Body of pancreas (tissue), 4 donors: Measurements from ENCODE around the gene FOXO1.

Source experiments
- POLR2A ChIP-seq, 3 donors: fragments of 450-650 bp; IDR thresholded peaks; one replicate each; pipeline ENCODE4 v1.6.1; 2016; ENCODE audit warnings: antibody characterized with exemption in 3 of 3, mild to moderate bottlenecking in 2 of 3
- TF ChIP-seq, protein P1 (sequence below), 7 experiments: fragments of 450-650 bp in 4 of 7; fragments of 200-600 bp in 3 of 7; sonication (generic) in 3 of 7; IDR thresholded peaks; one replicate each; pipeline ENCODE4 v1.5.1; 2016 to 2019; ENCODE audit warnings: antibody characterized with exemption in 7 of 7

- TF ChIP-seq, protein P1, sequence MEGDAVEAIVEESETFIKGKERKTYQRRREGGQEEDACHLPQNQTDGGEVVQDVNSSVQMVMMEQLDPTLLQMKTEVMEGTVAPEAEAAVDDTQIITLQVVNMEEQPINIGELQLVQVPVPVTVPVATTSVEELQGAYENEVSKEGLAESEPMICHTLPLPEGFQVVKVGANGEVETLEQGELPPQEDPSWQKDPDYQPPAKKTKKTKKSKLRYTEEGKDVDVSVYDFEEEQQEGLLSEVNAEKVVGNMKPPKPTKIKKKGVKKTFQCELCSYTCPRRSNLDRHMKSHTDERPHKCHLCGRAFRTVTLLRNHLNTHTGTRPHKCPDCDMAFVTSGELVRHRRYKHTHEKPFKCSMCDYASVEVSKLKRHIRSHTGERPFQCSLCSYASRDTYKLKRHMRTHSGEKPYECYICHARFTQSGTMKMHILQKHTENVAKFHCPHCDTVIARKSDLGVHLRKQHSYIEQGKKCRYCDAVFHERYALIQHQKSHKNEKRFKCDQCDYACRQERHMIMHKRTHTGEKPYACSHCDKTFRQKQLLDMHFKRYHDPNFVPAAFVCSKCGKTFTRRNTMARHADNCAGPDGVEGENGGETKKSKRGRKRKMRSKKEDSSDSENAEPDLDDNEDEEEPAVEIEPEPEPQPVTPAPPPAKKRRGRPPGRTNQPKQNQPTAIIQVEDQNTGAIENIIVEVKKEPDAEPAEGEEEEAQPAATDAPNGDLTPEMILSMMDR (IDR thresholded peaks at IDR 0.05) = no peak
- TF ChIP-seq POLR2A (IDR thresholded peaks at IDR 0.05) = no peak
Measured at GRCh38 chr13:40648040-40648439, 18.4 kb downstream of the FOXO1 start.
